Upper lobe of left lung (tissue), 6 donors: Measurements from ENCODE around the gene GDF3. TPM values are rescaled to one million over a fixed set of nuclear protein-coding genes. Genes with fewer than 3 reads are reported as not detected.

ENCODE experiments used
- ATAC-seq, 2 donors: fragments of 200-7000 bp; cut with Tn5 transposase; one replicate each; pipeline ENCODE4 v1.9.1; 2022; ENCODE audit warnings: mild to moderate bottlenecking in 2 of 2, moderate library complexity in 2 of 2; ENCODE audit not compliant: low FRiP score in 2 of 2
- DNase-seq, 2 donors: peaks; one replicate each; pipeline ENCODE4 v3.0.0-alpha.2; 2019 to 2020
- H3K27ac ChIP-seq, 4 donors: fragments of 200-600 bp; sonication (generic); one replicate each; pipeline ENCODE4 v1.5.1; 2016 to 2019
- H3K27me3 ChIP-seq, 4 donors: fragments of 200-600 bp; sonication (generic); one replicate each; pipeline ENCODE4 v1.5.1; 2017 to 2019
- H3K36me3 ChIP-seq, 4 donors: fragments of 200-600 bp; sonication (generic); one replicate each; pipeline ENCODE4 v1.5.1; 2016 to 2019
- H3K4me1 ChIP-seq, 4 donors: fragments of 200-600 bp; sonication (generic); one replicate each; pipeline ENCODE4 v1.5.1; 2018 to 2019
- H3K4me3 ChIP-seq, 4 donors: fragments of 200-600 bp; sonication (generic); one replicate each; pipeline ENCODE4 v1.5.1; 2017 to 2019; ENCODE audit warnings: mild to moderate bottlenecking in 2 of 4, moderate library complexity in 1 of 4
- H3K9me3 ChIP-seq, 4 donors: fragments of 200-600 bp; sonication (generic); one replicate each; pipeline ENCODE4 v1.5.1; 2018 to 2019
- EP300 ChIP-seq, 4 donors: sonication (generic); formaldehyde crosslinking; IDR thresholded peaks; one replicate each; pipeline ENCODE4 v1.5.1; 2017; ENCODE audit warnings: antibody characterized with exemption in 4 of 4, control low read depth in 2 of 4
- POLR2A ChIP-seq, 4 donors: fragments of 450-650 bp; IDR thresholded peaks; one replicate each; pipeline ENCODE4 v1.5.1; 2016 to 2017; ENCODE audit warnings: antibody characterized with exemption in 4 of 4, mild to moderate bottlenecking in 2 of 4
- POLR2AphosphoS5 ChIP-seq, 2 donors: sonication (generic); formaldehyde crosslinking; IDR thresholded peaks; one replicate each; pipeline ENCODE4 v1.5.1; 2017; ENCODE audit warnings: antibody characterized with exemption in 2 of 2
- WGBS, 2 donors: methylation state at CpG; one replicate each; pipeline ENCODE4 v1.1.5; 2017 to 2018; 5-methylcytosine and 5-hydroxymethylcytosine counted together
- total RNA-seq, 6 donors: library from RNA; depleted of rRNA in 4 of 6; stranded (reverse); fragments of >200 nt in 4 of 6; gene quantifications; one replicate each; pipeline versions ENCODE4 v1.1.0 to v1.2.1, GENCODE V29; 2016 to 2021
- TF ChIP-seq, protein P1 (sequence below), 6 experiments: fragments of 450-650 bp in 4 of 6; fragments of 200-600 bp in 2 of 6; sonication (generic) in 2 of 6; IDR thresholded peaks; one replicate each; pipeline ENCODE4 v1.5.1; 2016 to 2019; ENCODE audit warnings: antibody characterized with exemption in 6 of 6
- donor health status: DM: no; HTN: no; CAD: no; lungs with moderate emphysema.
- donor health status: DM: no; HTN: yes; CAD: no; lungs with severe emphysema.

Gene GDF3
- total RNA-seq, 6 donors from 2014 or later, result 0.20 TPM; not detected in 5

- no peaks in the 10 kb centered on the region for H3K36me3 ChIP-seq
- WGBS, 2 donors, result 57 to 66% methylated on average over 15 of the region's 15 CpGs
- no peak for TF ChIP-seq EP300 (IDR thresholded peaks at IDR 0.05)
- no peak for TF ChIP-seq POLR2A (IDR thresholded peaks at IDR 0.05)
- TF ChIP-seq, protein P1, sequence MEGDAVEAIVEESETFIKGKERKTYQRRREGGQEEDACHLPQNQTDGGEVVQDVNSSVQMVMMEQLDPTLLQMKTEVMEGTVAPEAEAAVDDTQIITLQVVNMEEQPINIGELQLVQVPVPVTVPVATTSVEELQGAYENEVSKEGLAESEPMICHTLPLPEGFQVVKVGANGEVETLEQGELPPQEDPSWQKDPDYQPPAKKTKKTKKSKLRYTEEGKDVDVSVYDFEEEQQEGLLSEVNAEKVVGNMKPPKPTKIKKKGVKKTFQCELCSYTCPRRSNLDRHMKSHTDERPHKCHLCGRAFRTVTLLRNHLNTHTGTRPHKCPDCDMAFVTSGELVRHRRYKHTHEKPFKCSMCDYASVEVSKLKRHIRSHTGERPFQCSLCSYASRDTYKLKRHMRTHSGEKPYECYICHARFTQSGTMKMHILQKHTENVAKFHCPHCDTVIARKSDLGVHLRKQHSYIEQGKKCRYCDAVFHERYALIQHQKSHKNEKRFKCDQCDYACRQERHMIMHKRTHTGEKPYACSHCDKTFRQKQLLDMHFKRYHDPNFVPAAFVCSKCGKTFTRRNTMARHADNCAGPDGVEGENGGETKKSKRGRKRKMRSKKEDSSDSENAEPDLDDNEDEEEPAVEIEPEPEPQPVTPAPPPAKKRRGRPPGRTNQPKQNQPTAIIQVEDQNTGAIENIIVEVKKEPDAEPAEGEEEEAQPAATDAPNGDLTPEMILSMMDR (IDR thresholded peaks at IDR 0.05), result no peak
- no peak for TF ChIP-seq POLR2AphosphoS5 (IDR thresholded peaks at IDR 0.05)
- DNase-seq (no peak), ATAC-seq (no peak)
- no peak overlapping the region for H3K27ac ChIP-seq
- no peaks in the 10 kb centered on the region for H3K27me3 ChIP-seq
- no peaks in the 10 kb centered on the region for H3K4me1 ChIP-seq
- no peak overlapping the region for H3K4me3 ChIP-seq
- H3K9me3 ChIP-seq, result no peaks in the 10 kb centered on the region
Measured at GRCh38 chr12:7719946-7720730, 24.6 kb upstream of the GDF3 start.

- Histone ChIP-seq H3K4me3 (no peak overlapping the region), H3K4me1 (no peaks in the 10 kb centered on the region), H3K36me3 (no peaks in the 10 kb centered on the region), H3K9me3 (no peaks in the 10 kb centered on the region), H3K27me3 (no peaks in the 10 kb centered on the region), H3K27ac (no peak overlapping the region)
- WGBS, 2 donors, result 9 to 11% methylated on average over 5 of the region's 5 CpGs
- TF ChIP-seq, protein P1 (IDR thresholded peaks at IDR 0.05), result peak in 1 of 6 experiments; percentile 10
- TF ChIP-seq EP300 (IDR thresholded peaks at IDR 0.05), result no peak
- DNase-seq (no peak), ATAC-seq (peak; percentile 46 to 48)
Measured at GRCh38 chr12:7716381-7716780, 20.8 kb upstream of the GDF3 start.

DNA sequence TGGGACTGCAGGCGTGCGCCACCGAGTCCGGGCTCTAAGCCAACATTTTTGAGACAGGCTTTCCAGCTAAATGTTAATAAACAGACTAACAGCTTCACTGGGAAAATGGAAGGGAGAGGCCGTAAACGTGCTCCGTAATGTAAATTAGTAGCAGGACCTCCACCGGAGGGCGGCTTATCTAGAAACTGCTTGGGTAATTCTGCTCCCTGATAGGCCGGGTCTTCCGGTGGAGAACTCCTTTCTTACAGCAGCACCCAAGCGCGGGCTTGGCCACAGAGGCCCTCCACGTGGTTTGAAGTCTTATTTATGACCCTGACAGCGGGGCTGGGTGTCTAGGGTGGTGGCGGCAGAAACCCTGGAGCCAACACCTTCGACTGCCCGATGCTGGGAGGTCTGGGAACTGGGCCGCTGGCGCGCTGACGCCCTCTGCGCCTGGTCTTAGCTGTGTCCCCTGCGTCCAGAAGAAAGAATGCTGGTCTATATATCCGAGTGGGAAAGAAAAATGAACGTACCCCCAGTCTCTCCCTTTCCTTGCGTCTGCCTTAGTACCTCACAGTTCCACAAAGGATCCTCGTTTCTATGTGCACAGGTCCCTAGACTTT lies 17.4 kb upstream of the GDF3 start:
- 93 to 95% methylated on average over 28 of the region's 28 CpGs for whole genome bisulfite sequencing, 2 donors

GRCh38 chr12:7711133-7711532 lies 15.6 kb upstream of the GDF3 start, which contains the start of gene DPPA3:
DPPA3 (plus strand) TSS chr12:7711433; CDS start chr12:7711571, 138 bp downstream.
- no peaks in the 10 kb centered on the region for H3K4me1 ChIP-seq
- no peaks in the 10 kb centered on the region for H3K27me3 ChIP-seq
- TF ChIP-seq POLR2A (IDR thresholded peaks at IDR 0.05) (no peak), POLR2AphosphoS5 (IDR thresholded peaks at IDR 0.05) (no peak), EP300 (IDR thresholded peaks at IDR 0.05) (no peak)
- TF ChIP-seq, protein P1 (IDR thresholded peaks at IDR 0.05), result no peak
- DNase-seq (no peak), ATAC-seq (no peak)
- no peak within 1 kb of the TSS for H3K4me3 ChIP-seq
- 78 to 80% methylated on average over 7 of the region's 7 CpGs for WGBS, 2 donors
- no peaks in the 10 kb centered on the region for H3K36me3 ChIP-seq
- H3K27ac ChIP-seq, result no peak within 1 kb of the TSS
- no peaks in the 10 kb centered on the region for H3K9me3 ChIP-seq

More for the DNA sequence above, 17.4 kb upstream of the GDF3 start:
- Histone ChIP-seq H3K27ac (no peak overlapping the region), H3K27me3 (no peaks in the 10 kb centered on the region), H3K9me3 (no peaks in the 10 kb centered on the region), H3K4me3 (no peak overlapping the region), H3K4me1 (no peaks in the 10 kb centered on the region), H3K36me3 (no peaks in the 10 kb centered on the region)
- TF ChIP-seq, protein P1 (IDR thresholded peaks at IDR 0.05), result no peak
- TF ChIP-seq POLR2A (IDR thresholded peaks at IDR 0.05), result no peak
- no peak for TF ChIP-seq EP300 (IDR thresholded peaks at IDR 0.05)
- no peak for TF ChIP-seq POLR2AphosphoS5 (IDR thresholded peaks at IDR 0.05)
- DNase-seq (peak in 1 of 2 donors; percentile 58), ATAC-seq (no peak)
